ENCODE measurements around the gene SNX8.

The SNX8 gene

DNA sequence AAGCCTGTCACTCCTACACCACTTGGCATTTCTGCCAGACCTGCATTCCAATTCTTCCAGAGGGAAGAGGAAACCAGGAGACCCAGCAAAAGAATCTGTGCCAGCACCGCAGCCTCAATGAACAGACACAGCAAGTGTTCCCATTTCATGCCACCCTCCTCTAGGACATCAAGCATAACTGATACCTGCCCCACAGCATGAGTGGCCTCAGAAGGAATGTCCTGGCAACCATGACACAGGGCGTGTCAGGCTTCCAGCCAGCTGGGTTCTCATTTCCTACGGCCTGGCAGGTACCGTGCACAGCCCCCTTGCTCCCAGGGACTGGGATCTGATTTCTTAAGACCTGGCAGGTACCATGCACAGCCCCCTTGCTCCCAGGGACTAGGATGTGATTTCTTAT lies 89.3 kb downstream of the SNX8 start:
- peak; percentile 93 for FAIRE-seq
- DNase-seq (ENCODE audit: low spot score) = no peak

GRCh38 chr7:2224491-2224928 lies 89.7 kb downstream of the SNX8 start:
- FAIRE-seq (no peak), DNase-seq (ENCODE audit: low spot score) (no peak)

DNA sequence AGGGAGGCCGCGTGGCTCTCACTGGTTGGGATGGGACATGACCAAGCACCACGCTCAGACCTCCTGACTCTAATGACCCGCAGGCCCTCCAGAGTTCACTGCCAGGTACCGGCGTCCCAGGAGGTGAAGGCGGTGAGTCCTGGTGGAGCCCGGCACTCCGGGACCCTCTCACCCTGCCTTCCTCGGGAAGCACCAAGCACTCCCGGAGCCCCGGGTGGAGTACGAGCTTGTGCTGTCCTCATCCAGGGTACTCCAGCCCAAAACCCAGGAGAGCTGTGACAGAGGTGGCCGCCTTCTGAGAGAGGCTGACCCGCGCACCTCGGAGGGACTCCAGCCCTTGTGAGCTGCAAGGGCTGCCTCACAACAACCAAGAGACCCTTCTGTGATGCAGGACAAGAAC lies 90.9 kb downstream of the SNX8 start:
- FAIRE-seq (peak; percentile 9), DNase-seq (ENCODE audit: low spot score) (no peak)

DNA sequence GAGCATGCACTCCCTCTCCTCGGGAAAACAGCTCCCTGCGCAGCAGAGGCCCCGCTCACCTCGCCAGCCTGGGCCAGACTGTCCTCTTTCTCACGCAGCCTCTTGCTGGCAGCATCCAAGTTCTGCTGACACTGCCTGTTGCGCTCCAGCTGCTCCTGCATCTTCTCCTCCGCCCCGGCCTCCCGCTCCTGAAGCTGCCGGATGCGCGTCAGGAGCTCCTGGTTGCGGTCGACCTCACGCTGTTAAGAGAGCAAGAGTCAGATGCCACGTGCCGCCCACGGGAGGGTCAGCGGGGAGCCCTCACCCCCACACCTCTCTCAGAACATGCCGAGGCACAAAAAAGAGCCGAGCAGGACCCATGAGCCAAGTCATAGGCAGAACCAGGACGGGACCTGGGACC lies 91.7 kb downstream of the SNX8 start:
- FAIRE-seq (peak; percentile 74), DNase-seq (ENCODE audit: low spot score) (no peak)

DNA sequence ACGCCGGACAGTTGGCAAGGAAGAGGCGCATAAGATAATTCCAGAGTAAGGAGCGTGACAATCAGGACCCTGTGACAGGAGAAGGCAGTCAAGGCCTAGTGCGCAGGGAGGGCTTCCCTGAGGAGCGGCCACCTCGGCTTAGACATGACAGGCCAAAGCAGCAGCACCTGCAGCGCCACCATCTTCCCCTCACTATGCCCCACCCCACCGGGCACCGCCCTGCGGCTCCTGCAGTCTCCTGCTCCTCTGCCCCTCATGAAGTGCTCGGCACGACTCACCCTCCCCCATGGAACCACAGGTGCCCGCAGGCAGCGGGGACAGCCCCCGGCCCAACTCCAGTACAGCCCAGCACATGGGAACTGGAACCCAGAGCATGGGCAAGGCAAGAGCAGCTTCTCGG lies 93.3 kb downstream of the SNX8 start:
- DNase-seq (ENCODE audit: low spot score) (no peak), FAIRE-seq (no peak)

DNA sequence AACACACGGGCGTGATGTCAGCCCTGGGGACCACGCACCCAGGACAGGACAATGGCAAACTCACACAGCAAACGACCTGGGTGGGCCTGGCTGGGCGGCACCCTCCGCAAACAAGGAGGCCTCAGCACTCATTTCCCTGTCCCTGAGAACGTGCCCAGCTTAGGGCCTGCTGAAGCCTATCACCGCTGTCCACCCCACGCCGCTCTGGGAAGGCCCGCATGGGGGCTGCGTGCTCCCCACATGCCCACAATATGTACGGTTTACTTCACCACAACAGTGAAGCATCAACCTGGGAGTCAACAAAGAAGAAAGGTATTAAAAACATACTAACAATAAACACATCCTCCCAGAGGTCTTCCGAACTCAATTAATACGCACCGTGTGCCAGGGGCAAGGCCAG lies 93.7 kb downstream of the SNX8 start:
- FAIRE-seq = peak; percentile 42
- no peak for DNase-seq (ENCODE audit: low spot score)

DNA sequence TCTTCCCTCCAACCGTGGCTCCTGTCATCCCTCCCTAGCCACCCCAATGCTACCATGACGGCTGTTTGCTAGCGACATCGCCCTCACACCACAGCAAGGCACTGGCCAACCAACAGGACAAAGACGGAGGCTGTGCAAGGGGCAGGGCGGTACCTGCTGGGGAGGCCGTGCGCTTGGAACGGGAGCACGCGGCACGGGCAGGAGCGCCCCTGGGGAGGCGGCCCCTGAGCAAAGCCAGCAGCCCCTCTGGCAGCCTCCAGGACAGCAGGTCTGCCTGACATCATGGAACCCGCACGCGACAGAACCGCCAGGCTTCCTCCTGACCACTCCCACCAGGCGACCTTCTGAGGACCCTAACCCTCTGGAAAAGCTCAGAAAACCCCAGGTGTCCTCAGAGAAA lies 94.2 kb downstream of the SNX8 start:
- no peak for DNase-seq (ENCODE audit: low spot score)
- FAIRE-seq = peak; percentile 59

DNA sequence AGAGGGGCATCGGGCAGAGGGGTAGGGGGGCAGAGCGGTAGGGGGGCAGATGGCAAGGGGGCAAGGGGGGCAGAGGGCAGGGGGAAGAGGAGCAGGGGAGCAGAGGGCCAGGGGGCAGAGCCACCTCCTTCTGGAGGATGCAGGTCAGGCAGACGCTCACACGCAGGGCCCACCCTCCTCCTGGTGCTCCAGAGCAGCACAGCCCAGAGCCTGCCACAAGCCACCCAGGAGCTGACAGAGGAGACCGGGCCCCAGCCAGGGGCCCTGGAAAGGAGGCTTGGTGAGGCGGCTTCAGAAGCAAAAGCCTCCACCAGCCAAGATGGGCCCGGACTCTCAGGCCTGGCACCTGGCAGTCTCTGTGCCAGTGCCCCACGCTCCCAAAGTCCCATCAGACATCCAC lies 94.6 kb downstream of the SNX8 start:
- DNase-seq (ENCODE audit: low spot score) = no peak
- FAIRE-seq = no peak

DNA sequence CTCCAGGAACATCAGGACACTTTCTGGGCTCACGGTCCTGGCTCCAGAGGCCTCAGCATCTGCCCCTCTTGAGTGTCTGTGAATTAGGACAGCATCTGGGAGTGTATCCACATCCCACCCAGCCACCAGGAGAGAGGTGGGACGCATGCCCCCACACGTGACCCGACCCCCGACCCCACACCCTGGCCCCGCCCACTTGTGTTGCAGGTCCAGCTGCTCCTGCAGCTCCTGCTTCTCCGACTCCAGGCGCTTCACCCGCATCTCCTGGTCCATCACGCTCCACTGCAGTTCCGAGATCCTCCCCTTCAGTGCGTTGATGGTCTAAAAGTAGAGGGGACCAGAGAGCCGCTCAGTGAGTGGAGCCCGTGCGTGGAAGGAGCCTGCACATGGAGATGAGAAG lies 95.1 kb downstream of the SNX8 start:
- DNase-seq (ENCODE audit: low spot score) = no peak

GRCh38 chr7:2218444-2218785 lies 95.8 kb downstream of the SNX8 start:
- DNase-seq (ENCODE audit: low spot score) (no peak), FAIRE-seq (no peak)

More for the DNA sequence above, 95.1 kb downstream of the SNX8 start:
- peak; percentile 85 for FAIRE-seq

DNA sequence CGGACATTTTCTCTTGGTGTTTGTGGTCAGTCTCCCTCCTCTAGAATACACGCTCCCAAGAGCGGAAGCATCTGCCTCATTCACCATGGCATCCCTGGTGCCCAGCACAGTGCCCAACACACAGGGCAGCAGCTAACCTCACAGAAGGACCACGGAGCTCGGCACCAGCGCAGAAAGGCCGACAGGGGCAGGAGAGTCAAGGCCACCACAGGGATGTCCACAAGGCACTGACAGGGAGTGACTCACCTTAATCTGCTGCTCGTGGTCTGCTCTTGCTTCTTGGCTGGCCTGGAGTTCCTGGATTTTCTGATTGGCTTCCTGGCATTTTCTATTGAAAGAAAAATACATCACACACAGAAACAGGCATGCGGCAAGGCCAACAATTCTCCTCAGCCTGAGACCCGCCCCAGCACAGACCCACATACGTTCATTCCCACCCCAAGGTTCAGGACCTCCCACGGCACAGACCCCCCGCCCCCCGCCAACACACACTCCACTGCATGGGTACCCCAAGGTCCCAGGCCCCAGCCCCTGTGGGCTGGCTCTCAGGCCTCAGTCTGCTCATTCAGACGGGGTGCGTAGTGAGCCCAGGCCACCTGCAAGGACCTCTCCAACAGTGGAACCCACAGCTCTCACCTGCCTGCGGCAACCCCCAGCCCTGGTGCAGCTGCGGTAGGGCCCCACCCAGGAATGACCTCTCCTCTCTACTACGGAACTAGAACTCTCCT lies 96.4 kb downstream of the SNX8 start:
- DNase-seq (ENCODE audit: low spot score) = no peak
- FAIRE-seq = no peak

GRCh38 chr7:2217206-2217605 lies 97.0 kb downstream of the SNX8 start:
- peak; percentile 50 for FAIRE-seq
- no peak for DNase-seq (ENCODE audit: low spot score)

- no peak for DNase-seq (ENCODE audit: low spot score)
- FAIRE-seq = no peak
These were observed 98.4 kb downstream of the SNX8 start for GRCh38 chr7:2215851-2216250.

- FAIRE-seq (peak; percentile 94), DNase-seq (ENCODE audit: low spot score) (no peak)
These were observed 99.6 kb downstream of the SNX8 start for GRCh38 chr7:2214636-2215035.

GRCh38 chr7:2213551-2214215 lies 100.6 kb downstream of the SNX8 start:
- DNase-seq (ENCODE audit: low spot score) (no peak), FAIRE-seq (peak; percentile 96)

DNA sequence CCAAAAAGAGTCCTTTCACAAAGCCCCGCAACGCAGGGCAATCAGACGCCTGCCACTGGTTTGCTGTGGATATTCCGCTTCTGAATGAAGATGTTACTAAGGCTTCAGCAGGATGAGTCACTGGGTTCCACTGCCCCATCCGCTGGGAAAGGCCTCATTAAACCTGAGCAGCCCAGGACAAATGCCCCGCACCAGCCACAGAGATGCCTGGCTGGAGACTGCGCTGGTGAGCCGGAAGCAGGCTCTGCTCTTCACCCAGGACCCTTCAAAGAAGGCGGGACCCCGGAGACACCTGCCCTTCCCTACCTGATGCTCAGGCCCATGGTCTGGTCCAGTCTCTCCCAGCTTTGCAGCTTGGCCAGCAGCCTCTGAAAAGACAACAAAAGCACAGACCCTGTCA lies 101.3 kb downstream of the SNX8 start:
- FAIRE-seq (no peak), DNase-seq (ENCODE audit: low spot score) (no peak)

GRCh38 chr7:2211926-2212325 lies 102.3 kb downstream of the SNX8 start:
- FAIRE-seq = peak; percentile 9

DNA sequence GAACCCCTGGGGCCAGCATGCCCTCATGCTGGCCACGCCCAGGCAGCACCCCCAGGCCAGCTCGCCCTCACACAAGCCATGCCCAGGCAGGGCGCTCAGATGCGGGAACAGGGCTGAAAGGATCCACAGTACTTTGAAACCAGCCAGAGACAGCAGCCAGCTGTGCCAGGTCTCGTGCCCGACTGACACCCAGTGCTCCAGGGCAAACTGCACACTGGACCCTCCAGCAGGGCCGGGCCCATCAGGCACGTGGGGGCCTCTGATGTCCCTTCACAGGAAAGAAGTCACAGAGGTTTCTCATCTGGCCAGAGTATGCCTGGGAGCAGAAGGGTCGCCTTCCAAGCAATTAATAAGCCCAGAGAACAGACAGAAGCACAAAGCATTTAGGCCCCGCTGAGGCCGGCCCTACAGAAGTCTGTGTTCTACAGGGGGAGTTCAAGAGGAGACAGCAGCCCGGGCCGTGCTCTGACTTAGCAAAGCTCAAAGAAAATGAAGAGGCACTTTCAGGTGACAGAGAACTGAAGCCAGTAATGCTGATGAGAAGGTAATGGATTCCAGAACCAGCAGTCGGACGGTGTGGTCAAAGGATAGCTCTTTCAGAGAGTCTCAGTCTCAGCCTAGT lies 102.9 kb downstream of the SNX8 start:
- DNase-seq (ENCODE audit: low spot score) (no peak), FAIRE-seq (peak; percentile 32)

More at GRCh38 chr7:2211926-2212325, 102.3 kb downstream of the SNX8 start:
- DNase-seq (ENCODE audit: low spot score) = no peak

DNA sequence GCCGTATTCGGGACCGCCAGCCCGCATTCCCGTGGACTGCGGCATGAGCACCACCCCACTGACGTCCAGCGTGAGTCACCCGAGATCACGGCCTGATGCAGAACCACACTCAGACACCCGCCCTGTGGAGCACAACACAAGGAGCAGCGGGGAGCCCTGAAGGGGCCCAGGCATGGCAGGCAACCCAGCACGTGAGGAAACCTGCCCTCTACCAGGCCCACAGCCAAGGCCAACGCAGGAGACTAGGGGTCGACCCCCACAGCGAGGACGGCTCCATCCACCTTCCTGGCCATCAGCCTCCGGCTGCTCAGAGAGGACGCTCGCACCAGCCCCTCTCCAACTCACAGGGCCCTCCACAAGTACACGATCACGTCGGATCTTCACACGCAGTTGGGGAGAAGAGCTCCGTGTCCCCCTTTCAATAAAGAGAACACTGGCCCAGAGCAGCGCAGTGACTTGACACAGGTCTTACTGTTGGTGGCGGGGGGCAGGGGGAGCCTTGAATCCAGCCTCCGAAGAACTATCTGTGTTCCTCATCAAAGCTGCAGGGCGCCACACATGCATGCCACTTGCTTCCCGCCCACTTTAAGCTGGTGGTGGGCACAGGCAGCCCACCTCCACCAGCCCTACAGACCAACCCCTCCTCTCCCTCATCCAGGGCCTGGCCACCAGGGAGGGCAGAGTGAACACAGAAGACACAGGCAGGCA lies 103.5 kb downstream of the SNX8 start:
- DNase-seq (ENCODE audit: low spot score) (no peak), FAIRE-seq (peak; percentile 63)

GRCh38 chr7:2209961-2210323 lies 104.3 kb downstream of the SNX8 start:
- FAIRE-seq (no peak), DNase-seq (ENCODE audit: low spot score) (no peak)

DNA sequence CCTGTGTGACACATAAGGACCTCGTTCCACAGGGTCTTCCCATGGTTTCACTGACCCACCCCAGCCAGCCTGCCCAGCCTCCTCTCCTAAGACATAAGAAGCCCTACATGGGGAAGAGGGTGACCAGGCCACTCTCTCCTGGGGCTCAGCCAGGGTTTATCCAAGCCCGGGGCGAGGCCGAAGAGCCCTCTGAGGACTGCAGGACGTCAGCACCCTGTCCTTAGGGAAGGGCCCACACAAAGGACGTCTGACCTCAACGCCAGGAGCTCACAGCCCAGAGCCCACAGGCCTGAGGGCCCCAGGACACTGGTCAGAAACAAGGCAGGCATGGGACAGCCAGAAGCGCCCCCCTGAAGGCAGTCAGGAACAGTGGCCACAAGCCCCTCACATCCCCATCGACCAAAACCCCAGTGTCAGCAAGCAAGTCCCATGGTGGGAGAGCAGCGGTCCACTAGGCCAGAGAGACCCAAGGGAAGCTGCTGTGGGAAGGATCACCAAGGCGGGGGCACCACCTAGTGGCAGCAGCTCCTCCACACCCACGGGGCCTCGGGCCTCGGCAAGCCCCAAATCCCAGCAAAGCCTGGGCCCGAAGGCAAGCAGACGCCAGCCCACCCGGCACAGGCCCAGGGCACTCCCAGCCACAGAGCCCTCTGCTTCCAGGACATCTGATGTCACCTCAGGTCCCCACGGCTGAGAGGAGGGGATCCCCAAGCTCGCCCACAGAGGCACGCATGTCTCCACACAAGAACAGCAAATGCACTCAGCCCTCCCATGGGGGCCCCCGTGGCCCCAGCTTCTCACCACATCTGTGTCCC lies 104.9 kb downstream of the SNX8 start:
- DNase-seq (ENCODE audit: low spot score) = peak; percentile 81
- FAIRE-seq = peak; percentile 96

Data from urothelium cell line (cell line).